Hematopoietic multipotent progenitor cell treated with erythropoietin and hydrocortisone succinate and interleukin-3 and kit ligand, for 8 days (in vitro differentiated cells): ENCODE measurements around the gene IGFLR1.

ENCODE experiments used
- DNase-seq: peaks from one replicate; pipeline ENCODE4 v3.0.0-alpha.2; 2015

IGFLR1 gene

GRCh38 chr19:35755550-35756376, 13.5 kb upstream of the IGFLR1 start:
- peak; percentile 50 for DNase-seq

GRCh38 chr19:35755131-35755549, 12.9 kb upstream of the IGFLR1 start:
- DNase-seq, result no peak

GRCh38 chr19:35754370-35755130, 12.3 kb upstream of the IGFLR1 start:
- DNase-seq, result no peak

- DNase-seq, result no peak
Measured at GRCh38 chr19:35753634-35754369, 11.6 kb upstream of the IGFLR1 start.

GRCh38 chr19:35752746-35753350, 10.6 kb upstream of the IGFLR1 start:
- no peak for DNase-seq

DNA sequence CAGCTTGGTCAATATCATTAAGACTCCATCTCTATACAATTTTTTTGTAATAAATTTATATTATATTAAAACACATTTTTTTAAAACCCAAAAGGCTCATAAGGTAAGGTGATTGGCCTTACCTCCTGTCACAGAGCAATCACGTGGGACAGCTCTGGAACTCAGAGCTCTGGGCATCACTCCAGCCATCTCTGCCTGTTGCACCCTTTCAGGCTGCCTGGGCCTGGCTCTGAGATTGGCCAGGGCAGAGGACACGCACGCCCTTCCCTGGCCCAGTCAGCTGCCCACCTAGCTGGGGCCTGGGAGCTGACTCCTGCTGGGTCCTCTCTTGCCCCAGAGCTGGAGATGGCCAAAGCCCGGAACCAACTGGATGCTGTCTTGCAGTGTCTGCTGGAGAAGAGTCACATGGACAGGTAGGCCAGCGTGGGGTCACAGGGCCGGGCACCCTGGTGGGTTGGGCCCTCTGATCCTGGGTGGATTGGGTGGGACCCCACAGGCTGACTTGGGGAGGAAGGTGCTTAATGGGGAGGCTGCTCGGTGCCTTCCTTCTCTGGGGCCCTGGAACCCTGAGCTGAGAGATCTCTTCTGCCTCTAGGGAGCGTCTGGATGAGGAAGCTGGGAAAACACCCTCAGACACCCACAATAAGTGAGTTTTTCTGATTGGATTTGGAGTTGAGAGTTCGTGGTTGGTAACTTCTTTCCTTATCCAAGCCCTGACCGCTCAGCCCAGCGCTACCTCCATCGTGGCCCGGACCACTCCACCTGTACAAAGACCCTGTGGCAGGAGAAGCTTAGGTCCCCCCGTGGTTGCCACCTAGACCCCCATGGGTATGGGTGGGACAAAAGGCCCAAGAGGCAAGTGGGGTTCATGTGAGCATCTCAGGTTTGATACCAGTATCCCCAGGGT, 9.8 kb upstream of the IGFLR1 start:
- no peak for DNase-seq

GRCh38 chr19:35750167-35750566, 7.9 kb upstream of the IGFLR1 start:
- no peak for DNase-seq

DNA sequence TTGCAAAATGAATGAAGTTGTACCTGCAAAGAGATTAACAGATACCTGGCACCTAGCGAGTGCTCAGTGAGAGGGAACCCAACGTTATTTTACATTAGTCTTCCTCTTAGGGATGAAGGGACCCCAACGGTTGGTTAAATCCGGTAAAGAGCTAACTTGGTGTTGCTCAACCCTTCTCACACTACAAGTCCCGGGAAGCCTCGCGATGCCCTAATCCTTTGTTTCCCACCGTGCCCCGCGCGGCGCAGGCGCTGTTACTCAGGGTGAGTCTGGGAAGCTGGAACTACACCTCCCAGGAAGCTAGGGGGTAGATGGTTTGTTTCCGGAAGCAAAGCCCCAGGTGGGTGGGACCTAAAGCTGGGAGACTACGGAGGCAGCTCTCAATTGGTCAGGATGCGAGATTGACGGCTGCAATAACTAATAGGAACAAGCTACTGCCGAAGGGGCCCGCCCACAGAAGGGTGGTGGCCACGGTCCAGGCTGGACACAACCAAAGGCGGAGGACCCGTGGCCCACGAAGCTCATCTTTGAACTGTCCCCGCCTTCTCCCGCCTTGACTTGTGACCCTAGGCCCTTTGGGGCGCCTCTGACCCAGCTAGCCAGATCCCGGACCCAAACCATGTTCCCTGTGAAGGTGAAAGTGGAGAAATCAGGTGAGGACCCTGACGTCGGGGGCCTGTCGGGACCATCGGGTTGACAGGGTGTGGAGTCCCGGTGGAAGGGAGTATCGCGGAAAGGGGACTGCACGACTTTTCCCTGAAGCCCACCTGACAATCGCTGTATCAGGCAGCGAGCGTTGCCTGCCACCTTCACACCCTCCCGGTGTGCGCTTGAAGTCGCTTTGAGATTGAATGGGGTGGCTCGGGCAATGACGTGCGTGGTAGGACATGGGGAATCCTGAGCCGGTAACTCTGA, 6.1 kb upstream of the IGFLR1 start, which contains the start of gene LIN37:
Gene LIN37 (plus strand): TSS at position 471 of the 915 bp plus-strand sequence. CDS start 149 bp downstream, at position 620.
- DNase-seq, result peak; percentile 100

DNA sequence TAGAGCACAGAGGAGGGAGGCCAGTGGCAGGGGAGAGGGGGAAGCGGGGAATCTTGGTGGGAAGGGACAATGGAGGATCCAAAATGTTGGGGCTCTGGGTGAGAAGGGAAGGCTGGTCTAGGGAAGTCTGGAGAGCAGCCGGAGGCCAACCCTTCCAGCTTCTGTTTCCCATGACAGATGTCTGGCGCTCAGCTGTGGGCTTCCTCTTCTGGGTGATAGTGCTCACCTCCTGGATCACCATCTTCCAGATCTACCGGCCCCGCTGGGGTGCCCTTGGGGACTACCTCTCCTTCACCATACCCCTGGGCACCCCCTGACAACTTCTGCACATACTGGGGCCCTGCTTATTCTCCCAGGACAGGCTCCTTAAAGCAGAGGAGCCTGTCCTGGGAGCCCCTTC, 4.3 kb upstream of the IGFLR1 start:
- no peak for DNase-seq

DNA sequence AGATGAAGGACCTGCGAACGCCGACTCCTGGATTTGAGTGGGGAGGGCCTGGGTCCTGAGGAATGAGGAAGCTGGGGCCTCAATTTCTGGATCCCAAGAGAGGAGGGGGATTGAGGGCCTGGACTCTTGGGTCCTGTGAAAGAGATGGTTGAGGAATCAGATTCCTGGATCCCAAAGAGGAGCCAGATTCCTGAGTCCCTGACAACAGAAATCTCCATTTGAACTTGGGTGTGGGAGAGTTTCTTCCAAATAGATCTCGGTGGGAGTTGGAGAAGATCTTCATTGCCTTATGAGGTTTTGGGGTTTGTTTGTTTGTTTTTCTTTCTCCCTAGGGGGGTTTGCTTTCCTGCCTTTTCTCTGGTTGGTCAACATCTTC, 3.8 kb upstream of the IGFLR1 start:
- DNase-seq, result no peak

- peak; percentile 100 for DNase-seq
Measured at GRCh38 chr19:35745328-35746086, 3.3 kb upstream of the IGFLR1 start, which contains the start of the genes PSENEN and U2AF1L4. Gene PSENEN (plus strand): TSS chr19:35745651. CDS start chr19:35745931, 280 bp downstream. Gene U2AF1L4 (minus strand): TSS chr19:35745418. CDS start chr19:35745391, 27 bp downstream.

GRCh38 chr19:35744430-35745327, 2.4 kb upstream of the IGFLR1 start:
- peak; percentile 98 for DNase-seq

GRCh38 chr19:35743640-35744429, 1.6 kb upstream of the IGFLR1 start:
- no peak for DNase-seq

DNA sequence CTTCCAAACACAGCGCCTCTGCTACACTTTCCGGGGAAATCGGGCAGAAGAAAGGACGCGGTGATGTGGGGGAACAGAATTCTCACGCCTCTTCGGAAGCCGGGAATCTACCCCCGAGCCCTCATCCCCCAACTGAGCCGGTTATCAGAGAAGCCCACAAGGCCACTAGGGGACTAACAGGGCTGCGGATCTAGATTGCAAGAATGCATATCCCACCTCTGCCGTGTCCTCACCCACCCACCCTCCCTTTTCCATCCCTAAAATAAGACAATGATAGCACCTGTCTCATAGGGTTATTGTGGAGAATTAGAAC, 1.1 kb downstream of the IGFLR1 start:
- no peak for DNase-seq

DNA sequence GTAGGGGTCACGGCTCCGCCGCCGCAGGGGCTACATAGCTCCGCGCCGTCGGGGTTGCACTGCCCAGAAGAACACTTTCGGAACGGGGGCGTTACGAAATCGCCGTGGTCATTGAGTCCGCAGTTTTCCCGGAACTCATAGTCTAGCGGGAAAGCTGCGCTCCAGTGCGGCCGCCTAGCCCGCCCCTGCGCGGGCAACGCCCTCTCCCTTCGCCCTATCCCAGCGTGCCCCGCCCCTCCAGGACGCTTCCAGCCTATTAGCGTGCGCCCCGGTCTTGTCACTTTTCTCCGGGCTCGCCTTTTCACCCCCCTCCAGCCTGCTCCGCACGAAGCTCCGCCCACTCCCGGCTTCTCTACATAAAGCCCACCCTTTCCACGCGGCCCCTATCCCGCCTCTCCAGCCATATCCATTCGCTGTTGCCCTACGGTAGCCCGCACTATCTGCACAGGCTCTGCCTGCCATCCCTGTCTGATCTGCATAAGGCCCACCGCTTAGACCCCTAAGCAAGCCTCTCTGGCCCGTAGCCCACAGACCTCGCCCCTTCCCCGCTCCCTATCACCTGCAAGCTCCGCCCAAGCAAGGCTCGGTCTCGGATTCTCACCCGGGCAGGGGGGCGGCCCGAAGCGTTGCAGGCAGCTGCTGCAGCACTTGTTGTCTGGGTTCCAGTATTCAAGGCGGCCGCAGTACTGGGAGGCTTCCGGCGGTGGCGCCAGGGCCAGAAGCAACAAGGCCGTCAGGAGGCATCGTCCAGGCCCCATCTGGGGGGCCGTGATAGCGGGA, 1.6 kb downstream of the IGFLR1 start:
- DNase-seq, result peak; percentile 97

DNA sequence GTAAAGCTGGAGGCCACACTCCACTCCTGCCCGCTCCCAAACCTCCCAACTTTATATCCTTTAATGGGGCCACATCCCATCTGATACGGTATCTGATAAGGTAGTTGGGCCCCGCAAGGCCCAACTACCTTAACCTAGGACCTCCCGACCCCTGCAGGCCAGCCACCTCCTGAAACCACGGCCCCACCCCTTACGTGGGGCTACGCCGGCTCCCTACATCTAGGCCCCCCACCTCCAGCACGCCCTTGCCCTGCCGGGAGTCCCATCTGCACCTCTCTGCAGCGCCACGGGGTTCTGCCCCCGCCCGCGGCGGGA, 2.2 kb downstream of the IGFLR1 start:
- no peak for DNase-seq
